HCT116 (cell line): ENCODE measurements around the gene VGF. TPM values are rescaled to one million over a fixed set of nuclear protein-coding genes. Genes with fewer than 3 reads are reported as not detected.
A peak's percentile ranks its signal among the peaks of the same experiment; 100 is the strongest.

Experiments used
- ATAC-seq: fragments of 200-7000 bp; cut with Tn5 transposase; 2 replicates; pipeline ENCODE4 v1.9.1; 2020; ENCODE audit warnings: mild to moderate bottlenecking, moderate library complexity
- BruUV-seq: library from RNA; stranded (reverse); fragments of 400-500 nt; replicated peaks from 2 replicates; lab custom pipeline; 2021; lab: Mats Ljungman, UMichigan
- CTCF ChIA-PET: fragments of 300-600 bp; sonication (Branson Sonifier 250); formaldehyde crosslinking; loops from one replicate; lab custom pipeline; 2021; ENCODE audit warnings: antibody characterized with exemption; lab: Charles Lee
- POLR2A ChIA-PET: fragments of 300-600, 350-600 bp; sonication (Branson Sonifier 250); formaldehyde crosslinking; loops from one replicate; lab custom pipeline; 2021; ENCODE audit warnings: antibody characterized with exemption; lab: Charles Lee
- RAD21 ChIA-PET, 2 experiments: fragments of 300-600 bp; sonication (Branson Sonifier 250); formaldehyde crosslinking; loops; one replicate each; lab custom pipeline; 2023; ENCODE audit warnings: low total read pairs in 2 of 2; ENCODE audit not compliant: uncharacterized antibody in 2 of 2, unreplicated experiment in 2 of 2, low non-redundant PET in 1 of 2; lab: Charles Lee
- DNase-seq: peaks from one replicate; pipeline ENCODE4 v3.0.0-alpha.2; 2010; ENCODE audit warnings: low read depth, low spot score
- H2AFZ ChIP-seq: fragments of 200-600 bp; shearing (Covaris generic), sonication (generic); 2 replicates; pipeline ENCODE4 v1.6.1; 2017; ENCODE audit warnings: low read depth, mixed run types, mixed read lengths, antibody characterized with exemption, low read length; ENCODE audit not compliant: poor library complexity, severe bottlenecking
- H3K27ac ChIP-seq: 2 replicates; pipeline ENCODE4 v1.5.1; 2012; ENCODE audit warnings: low read depth, low read length
- H3K27me3 ChIP-seq: fragments of 200-600 bp; sonication (generic); 2 replicates; pipeline ENCODE4 v1.6.1; 2016; ENCODE audit warnings: mixed run types, low read length, mixed read lengths; ENCODE audit not compliant: insufficient read depth
- H3K36me3 ChIP-seq, 2 experiments: fragments of 200-500 bp in 1 of 2; fragments of 200-600 bp in 1 of 2; sonication (Bioruptor generic) in 1 of 2; sonication (generic) in 1 of 2; 2 replicates each; pipeline versions ENCODE4 v1.5.1 to v1.6.1; 2014 to 2016; ENCODE audit warnings: low read length in 2 of 2, inconsistent platforms in 1 of 2, mixed read lengths in 1 of 2, mixed run types in 1 of 2; ENCODE audit not compliant: insufficient read depth in 2 of 2, control insufficient read depth in 1 of 2
- H3K4me1 ChIP-seq, 2 experiments: fragments of 200-600 bp in 1 of 2; sonication (generic) in 1 of 2; 2 replicates each; pipeline versions ENCODE4 v1.5.1 to v1.6.1; 2012 to 2017; ENCODE audit warnings: low read length in 2 of 2, inconsistent platforms in 1 of 2, mild to moderate bottlenecking in 1 of 2, mixed read lengths in 1 of 2, mixed run types in 1 of 2, moderate library complexity in 1 of 2; ENCODE audit not compliant: insufficient read depth in 2 of 2, control insufficient read depth in 1 of 2
- H3K4me2 ChIP-seq: fragments of 200-600 bp; sonication (generic); 2 replicates; pipeline ENCODE4 v1.6.1; 2017; ENCODE audit warnings: mixed run types, low read length, mixed read lengths
- H3K4me3 ChIP-seq, 2 experiments: fragments of 200-600 bp in 1 of 2; sonication (generic) in 1 of 2; replicated peaks in 1 of 2; 2 replicates each; pipeline ENCODE4 v1.5.1; 2011 to 2016; ENCODE audit warnings: low read length in 2 of 2, control low read depth in 1 of 2, low read depth in 1 of 2, mild to moderate bottlenecking in 1 of 2, mixed read lengths in 1 of 2, mixed run types in 1 of 2
- H3K79me2 ChIP-seq: fragments of 200-600 bp; sonication (generic); 2 replicates; pipeline ENCODE4 v1.6.1; 2017; ENCODE audit warnings: mild to moderate bottlenecking, mixed run types, low read length, moderate library complexity, mixed read lengths; ENCODE audit not compliant: insufficient read depth
- H3K9ac ChIP-seq: fragments of 200-600 bp; sonication (generic); 2 replicates; pipeline ENCODE4 v1.6.1; 2016; ENCODE audit warnings: low read length, mixed read lengths
- H3K9me2 ChIP-seq: fragments of 200-600 bp; sonication (generic), shearing (Covaris generic); 2 replicates; pipeline ENCODE4 v1.6.1; 2017; ENCODE audit warnings: mixed run types, mild to moderate bottlenecking, moderate library complexity; ENCODE audit not compliant: insufficient read depth
- H3K9me3 ChIP-seq, 2 experiments: fragments of 200-500 bp in 1 of 2; fragments of 200-600 bp in 1 of 2; sonication (Bioruptor generic) in 1 of 2; sonication (generic) in 1 of 2; 2 replicates each; pipeline ENCODE4 v1.6.1; 2014 to 2017; ENCODE audit warnings: low read length in 2 of 2, mixed read lengths in 2 of 2, inconsistent platforms in 1 of 2, low read depth in 1 of 2, mild to moderate bottlenecking in 1 of 2, mixed run types in 1 of 2, moderate library complexity in 1 of 2; ENCODE audit not compliant: control insufficient read depth in 1 of 2, insufficient read depth in 1 of 2
- H4K20me1 ChIP-seq: fragments of 200-600 bp; sonication (generic), shearing (Covaris generic); 2 replicates; pipeline ENCODE4 v1.6.1; 2017; ENCODE audit warnings: mixed run types, mild to moderate bottlenecking, moderate library complexity; ENCODE audit not compliant: insufficient read depth
- FOSL1 ChIP-seq: IDR thresholded peaks from 2 replicates; pipeline ENCODE4 v1.6.1; 2012; ENCODE audit warnings: low read depth
- POLR2A ChIP-seq: IDR thresholded peaks from 2 replicates; pipeline ENCODE4 v1.7.0; 2011; ENCODE audit warnings: borderline replicate concordance; ENCODE audit not compliant: insufficient read depth, insufficient read length; ENCODE audit errors: extremely low read depth
- POLR2AphosphoS5 ChIP-seq: IDR thresholded peaks from 2 replicates; pipeline ENCODE4 v1.6.1; 2011; ENCODE audit warnings: mild to moderate bottlenecking, low read depth, low read length, moderate library complexity
- TCF7L2 ChIP-seq: IDR thresholded peaks from 2 replicates; pipeline ENCODE4 v1.7.0; 2011; ENCODE audit warnings: borderline replicate concordance, inconsistent platforms; ENCODE audit not compliant: insufficient read depth, insufficient read length; ENCODE audit errors: extremely low read depth
- YY1 ChIP-seq: IDR thresholded peaks from 2 replicates; pipeline ENCODE4 v1.6.1; 2011; ENCODE audit warnings: low read length, low read depth, moderate library complexity, mild to moderate bottlenecking; ENCODE audit not compliant: insufficient replicate concordance; ENCODE audit errors: extremely low read depth
- intact Hi-C: fragments of 100-400 bp; cut with micrococcal nuclease; formaldehyde crosslinking; loops from 2 replicates; pipeline ENCODE4 v1.10.0; 2022
- total RNA-seq: library from RNA; stranded (reverse); gene quantifications from one replicate; pipeline ENCODE4 v1.2.1, GENCODE V29; 2021; ENCODE audit not compliant: unreplicated experiment
- TF ChIP-seq, protein P1 (sequence below), 3 experiments: fragments of 200-600 bp in 1 of 3; sonication (generic) in 1 of 3; IDR thresholded peaks in 2 of 3; conservative IDR thresholded peaks in 1 of 3; 2 replicates each; pipeline ENCODE4 v1.5.1; 2012 to 2017; ENCODE audit warnings: low read depth in 2 of 3, low read length in 2 of 3, antibody characterized with exemption in 1 of 3, borderline replicate concordance in 1 of 3, control low read depth in 1 of 3, mild to moderate bottlenecking in 1 of 3, mixed read lengths in 1 of 3, mixed run types in 1 of 3, moderate library complexity in 1 of 3; ENCODE audit not compliant: insufficient read depth in 1 of 3
- TF ChIP-seq, protein P2 (sequence below): IDR thresholded peaks from 2 replicates; pipeline ENCODE4 v1.6.1; 2011; ENCODE audit warnings: mild to moderate bottlenecking, low read length, moderate library complexity; ENCODE audit not compliant: insufficient replicate concordance; ENCODE audit errors: extremely low read depth

Gene VGF
- total RNA-seq, 1 experiment from 2014 or later, result 43.2 TPM

DNA sequence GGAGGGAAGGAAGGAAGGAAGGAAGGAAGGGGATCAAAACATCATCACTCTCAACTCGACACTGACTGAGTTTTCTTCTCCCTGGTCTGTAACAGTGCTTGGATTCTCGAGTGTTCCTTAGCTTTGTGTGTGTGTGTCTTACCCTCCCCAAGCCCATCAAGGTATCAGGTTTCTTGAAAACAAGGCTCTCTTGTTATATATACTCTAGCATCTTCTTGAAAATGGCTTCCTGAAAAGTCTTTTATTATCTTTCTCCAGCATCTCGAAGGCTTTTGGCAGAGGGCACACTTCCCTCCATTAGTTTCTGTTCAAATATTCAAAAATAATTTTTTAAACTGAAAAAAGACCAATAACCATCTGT lies 25.1 kb downstream of the VGF start:
- no peaks in the 10 kb centered on the region for H3K9me2 ChIP-seq
- peaks cover 34 to 70% of the 10 kb centered on the region in 2 experiments for H3K4me1 ChIP-seq
- POLR2A ChIA-PET, result interaction anchor here (1.2 to 2.5 kb wide), 3 partner anchors 16 to 25 kb away, joined by 5 to 7 read pairs (median 5); partner anchors contain the start of gene VGF
- H3K9ac ChIP-seq, result peak overlapping the region; percentile 39; the same call in 1 of the 2 replicates
- peak overlapping the region; percentile 49 for H3K4me2 ChIP-seq
- intact Hi-C loops, result no loop called here
- H4K20me1 ChIP-seq, result no peaks in the 10 kb centered on the region
- H3K4me3 ChIP-seq, result no peak overlapping the region
- H2AFZ ChIP-seq, result peak overlapping the region; percentile 79
- DNase-seq, result no peak
- H3K27ac ChIP-seq, result peak overlapping the region; percentile 37; the same call in 1 of the 2 replicates
- CTCF ChIA-PET, result interaction anchor here (1.1 to 6.3 kb wide), 5 partner anchors 16 to 63 kb away, joined by 3 to 99 read pairs (median 4); no protein-coding TSS in a partner anchor
- no TSS peak for BruUV-seq
- RAD21 ChIA-PET, result no interaction called here
- H3K79me2 ChIP-seq, result no peaks in the 10 kb centered on the region
- TF ChIP-seq POLR2A, result no peak
- no peak for TF ChIP-seq POLR2AphosphoS5
- TF ChIP-seq, all 23 proteins: peak for 0
- no peak for ATAC-seq
- H3K27me3 ChIP-seq, result no peaks in the 10 kb centered on the region
- H3K9me3 ChIP-seq, result no peaks in the 10 kb centered on the region
- H3K36me3 ChIP-seq, result no peaks in the 10 kb centered on the region

DNA sequence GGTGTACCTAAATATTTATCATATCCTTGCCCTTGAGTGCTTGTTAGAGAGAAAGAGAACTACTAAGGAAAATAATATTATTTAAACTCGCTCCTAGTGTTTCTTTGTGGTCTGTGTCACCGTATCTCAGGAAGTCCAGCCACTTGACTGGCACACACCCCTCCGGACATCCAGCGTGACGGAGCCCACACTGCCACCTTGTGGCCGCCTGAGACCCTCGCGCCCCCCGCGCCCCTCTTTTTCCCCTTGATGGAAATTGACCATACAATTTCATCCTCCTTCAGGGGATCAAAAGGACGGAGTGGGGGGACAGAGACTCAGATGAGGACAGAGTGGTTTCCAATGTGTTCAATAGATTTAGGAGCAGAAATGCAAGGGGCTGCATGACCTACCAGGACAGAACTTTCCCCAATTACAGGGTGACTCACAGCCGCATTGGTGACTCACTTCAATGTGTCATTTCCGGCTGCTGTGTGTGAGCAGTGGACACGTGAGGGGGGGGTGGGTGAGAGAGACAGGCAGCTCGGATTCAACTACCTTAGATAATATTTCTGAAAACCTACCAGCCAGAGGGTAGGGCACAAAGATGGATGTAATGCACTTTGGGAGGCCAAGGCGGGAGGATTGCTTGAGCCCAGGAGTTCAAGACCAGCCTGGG lies 27.0 kb downstream of the VGF start:
- TF ChIP-seq, protein P1, sequence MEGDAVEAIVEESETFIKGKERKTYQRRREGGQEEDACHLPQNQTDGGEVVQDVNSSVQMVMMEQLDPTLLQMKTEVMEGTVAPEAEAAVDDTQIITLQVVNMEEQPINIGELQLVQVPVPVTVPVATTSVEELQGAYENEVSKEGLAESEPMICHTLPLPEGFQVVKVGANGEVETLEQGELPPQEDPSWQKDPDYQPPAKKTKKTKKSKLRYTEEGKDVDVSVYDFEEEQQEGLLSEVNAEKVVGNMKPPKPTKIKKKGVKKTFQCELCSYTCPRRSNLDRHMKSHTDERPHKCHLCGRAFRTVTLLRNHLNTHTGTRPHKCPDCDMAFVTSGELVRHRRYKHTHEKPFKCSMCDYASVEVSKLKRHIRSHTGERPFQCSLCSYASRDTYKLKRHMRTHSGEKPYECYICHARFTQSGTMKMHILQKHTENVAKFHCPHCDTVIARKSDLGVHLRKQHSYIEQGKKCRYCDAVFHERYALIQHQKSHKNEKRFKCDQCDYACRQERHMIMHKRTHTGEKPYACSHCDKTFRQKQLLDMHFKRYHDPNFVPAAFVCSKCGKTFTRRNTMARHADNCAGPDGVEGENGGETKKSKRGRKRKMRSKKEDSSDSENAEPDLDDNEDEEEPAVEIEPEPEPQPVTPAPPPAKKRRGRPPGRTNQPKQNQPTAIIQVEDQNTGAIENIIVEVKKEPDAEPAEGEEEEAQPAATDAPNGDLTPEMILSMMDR (IDR thresholded peaks at IDR 0.05 in 2 of 3, conservative IDR thresholded peaks at IDR 0.05 in 1 of 3; ENCODE audit: borderline replicate concordance in 1 of 3, insufficient read depth in 1 of 3, low read depth in 2 of 3, low read length in 2 of 3), result peak in 2 of 3 experiments; percentile 79 to 96; a peak in 4 of 6 replicates
- TF ChIP-seq, protein P2, sequence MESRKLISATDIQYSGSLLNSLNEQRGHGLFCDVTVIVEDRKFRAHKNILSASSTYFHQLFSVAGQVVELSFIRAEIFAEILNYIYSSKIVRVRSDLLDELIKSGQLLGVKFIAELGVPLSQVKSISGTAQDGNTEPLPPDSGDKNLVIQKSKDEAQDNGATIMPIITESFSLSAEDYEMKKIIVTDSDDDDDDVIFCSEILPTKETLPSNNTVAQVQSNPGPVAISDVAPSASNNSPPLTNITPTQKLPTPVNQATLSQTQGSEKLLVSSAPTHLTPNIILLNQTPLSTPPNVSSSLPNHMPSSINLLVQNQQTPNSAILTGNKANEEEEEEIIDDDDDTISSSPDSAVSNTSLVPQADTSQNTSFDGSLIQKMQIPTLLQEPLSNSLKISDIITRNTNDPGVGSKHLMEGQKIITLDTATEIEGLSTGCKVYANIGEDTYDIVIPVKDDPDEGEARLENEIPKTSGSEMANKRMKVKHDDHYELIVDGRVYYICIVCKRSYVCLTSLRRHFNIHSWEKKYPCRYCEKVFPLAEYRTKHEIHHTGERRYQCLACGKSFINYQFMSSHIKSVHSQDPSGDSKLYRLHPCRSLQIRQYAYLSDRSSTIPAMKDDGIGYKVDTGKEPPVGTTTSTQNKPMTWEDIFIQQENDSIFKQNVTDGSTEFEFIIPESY, result peak; percentile 76
- TF ChIP-seq TCF7L2 (peak; percentile 48), YY1 (peak; percentile 62), FOSL1 (no peak), POLR2AphosphoS5 (peak; percentile 68)
- ChIA-PET RAD21 (interaction anchor here in 1 of 2 experiments (0.5 kb wide), 1 partner anchor 38 kb away, joined by 3 read pairs; no protein-coding TSS in a partner anchor), CTCF (interaction anchor here (0.6 to 2.2 kb wide), 9 partner anchors 11 to 145 kb away, joined by 3 to 16 read pairs (median 3); partner anchors contain the start of genes SERPINE1, TRIM56 and ZNHIT1), POLR2A (interaction anchor here (0.7 to 3.2 kb wide), 2 partner anchors 12 to 53 kb away, joined by 4 to 26 read pairs; partner anchors contain the start of genes SERPINE1 and TRIM56)
- H3K27ac ChIP-seq, result peak overlapping the region; percentile 83
- H3K79me2 ChIP-seq, result no peaks in the 10 kb centered on the region
- peak overlapping the region; percentile 66 for H3K9ac ChIP-seq
- peak; percentile 88 for ATAC-seq
- H3K36me3 ChIP-seq, result no peaks in the 10 kb centered on the region
- no peaks in the 10 kb centered on the region for H3K27me3 ChIP-seq
- H4K20me1 ChIP-seq, result no peaks in the 10 kb centered on the region
- no peaks in the 10 kb centered on the region for H3K9me3 ChIP-seq
- intact Hi-C loops, result loop anchor here (1.0 to 5.0 kb wide), 3 partner anchors 44 to 241 kb away; partner anchors contain the start of gene ACHE
- peaks cover 27 to 71% of the 10 kb centered on the region in 2 experiments for H3K4me1 ChIP-seq
- no peak overlapping the region for H2AFZ ChIP-seq
- DNase-seq, result peak; percentile 97
- H3K4me2 ChIP-seq, result peak overlapping the region; percentile 86
- peak overlapping the region; percentile 10 to 49; a peak in 3 of 4 replicates for H3K4me3 ChIP-seq
- BruUV-seq, result TSS peak; percentile 55
- H3K9me2 ChIP-seq, result no peaks in the 10 kb centered on the region
